ENCODE measurements around the gene PACRG. TPM values are rescaled to one million over a fixed set of nuclear protein-coding genes. Genes with fewer than 3 reads are reported as not detected.

PACRG gene
- total RNA-seq, 1 donor from 2014 or later, result under 0.01 TPM

DNA sequence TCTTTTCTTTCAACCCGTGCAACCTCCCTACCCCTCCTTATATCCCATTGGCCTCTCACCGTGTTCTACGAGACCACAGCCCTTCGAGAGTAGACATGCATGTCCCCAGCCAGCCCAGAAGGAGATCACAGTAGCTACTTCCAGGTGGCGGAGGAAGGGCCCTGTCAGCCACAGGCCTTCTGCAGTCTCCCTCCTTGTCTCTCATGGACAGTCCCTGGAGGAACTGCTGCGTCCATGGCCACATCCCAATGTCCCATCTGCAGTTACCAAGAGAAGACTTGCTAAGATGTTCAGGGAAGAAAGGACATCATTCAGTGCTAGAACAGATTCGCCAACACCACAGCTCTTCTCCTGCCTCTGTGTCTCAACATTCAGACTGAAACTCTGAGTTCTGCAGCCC, 625.2 kb downstream of the PACRG start:
- DNase-seq (ENCODE audit: low read depth) (no peak), FAIRE-seq (no peak)
- TF ChIP-seq, protein P1, sequence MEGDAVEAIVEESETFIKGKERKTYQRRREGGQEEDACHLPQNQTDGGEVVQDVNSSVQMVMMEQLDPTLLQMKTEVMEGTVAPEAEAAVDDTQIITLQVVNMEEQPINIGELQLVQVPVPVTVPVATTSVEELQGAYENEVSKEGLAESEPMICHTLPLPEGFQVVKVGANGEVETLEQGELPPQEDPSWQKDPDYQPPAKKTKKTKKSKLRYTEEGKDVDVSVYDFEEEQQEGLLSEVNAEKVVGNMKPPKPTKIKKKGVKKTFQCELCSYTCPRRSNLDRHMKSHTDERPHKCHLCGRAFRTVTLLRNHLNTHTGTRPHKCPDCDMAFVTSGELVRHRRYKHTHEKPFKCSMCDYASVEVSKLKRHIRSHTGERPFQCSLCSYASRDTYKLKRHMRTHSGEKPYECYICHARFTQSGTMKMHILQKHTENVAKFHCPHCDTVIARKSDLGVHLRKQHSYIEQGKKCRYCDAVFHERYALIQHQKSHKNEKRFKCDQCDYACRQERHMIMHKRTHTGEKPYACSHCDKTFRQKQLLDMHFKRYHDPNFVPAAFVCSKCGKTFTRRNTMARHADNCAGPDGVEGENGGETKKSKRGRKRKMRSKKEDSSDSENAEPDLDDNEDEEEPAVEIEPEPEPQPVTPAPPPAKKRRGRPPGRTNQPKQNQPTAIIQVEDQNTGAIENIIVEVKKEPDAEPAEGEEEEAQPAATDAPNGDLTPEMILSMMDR (IDR thresholded peaks at IDR 0.05; ENCODE audit: insufficient read depth, low read length, severe bottlenecking), result no peak
- Histone ChIP-seq H3K27me3 (ENCODE audit: control insufficient read depth, insufficient read depth, low read length) (no peaks in the 10 kb centered on the region), H3K36me3 (ENCODE audit: control insufficient read depth, insufficient read depth, low read length) (no peaks in the 10 kb centered on the region), H3K4me3 (ENCODE audit: low read depth, low read length) (no peak overlapping the region)

DNA sequence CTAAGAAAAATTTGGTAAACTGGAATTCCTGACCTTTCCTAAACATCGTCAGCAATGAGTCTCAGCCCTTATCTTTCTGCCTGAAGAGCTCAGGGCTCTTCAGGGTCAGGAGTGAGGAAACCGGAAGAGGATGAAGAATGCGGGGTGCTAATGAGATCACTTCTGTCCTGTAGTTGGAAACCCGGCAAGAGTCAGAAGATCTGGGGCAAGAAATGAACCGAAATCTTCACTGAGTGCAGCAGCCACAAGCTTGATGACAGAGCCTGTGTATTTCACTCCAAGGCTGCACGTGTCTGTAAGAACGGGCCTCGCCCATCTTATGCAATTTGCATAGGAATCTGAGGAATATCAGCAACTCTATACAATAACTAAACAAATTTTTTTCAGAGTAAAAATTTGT, 626.3 kb downstream of the PACRG start:
- FAIRE-seq, result no peak
- TF ChIP-seq, protein P1 (IDR thresholded peaks at IDR 0.05; ENCODE audit: insufficient read depth, low read length, severe bottlenecking), result no peak
- H3K4me3 ChIP-seq (ENCODE audit: low read depth, low read length), result no peak overlapping the region
- no peaks in the 10 kb centered on the region for H3K36me3 ChIP-seq (ENCODE audit: control insufficient read depth, insufficient read depth, low read length)
- DNase-seq (ENCODE audit: low read depth), result peak; percentile 49
- H3K27me3 ChIP-seq (ENCODE audit: control insufficient read depth, insufficient read depth, low read length), result no peaks in the 10 kb centered on the region

DNA sequence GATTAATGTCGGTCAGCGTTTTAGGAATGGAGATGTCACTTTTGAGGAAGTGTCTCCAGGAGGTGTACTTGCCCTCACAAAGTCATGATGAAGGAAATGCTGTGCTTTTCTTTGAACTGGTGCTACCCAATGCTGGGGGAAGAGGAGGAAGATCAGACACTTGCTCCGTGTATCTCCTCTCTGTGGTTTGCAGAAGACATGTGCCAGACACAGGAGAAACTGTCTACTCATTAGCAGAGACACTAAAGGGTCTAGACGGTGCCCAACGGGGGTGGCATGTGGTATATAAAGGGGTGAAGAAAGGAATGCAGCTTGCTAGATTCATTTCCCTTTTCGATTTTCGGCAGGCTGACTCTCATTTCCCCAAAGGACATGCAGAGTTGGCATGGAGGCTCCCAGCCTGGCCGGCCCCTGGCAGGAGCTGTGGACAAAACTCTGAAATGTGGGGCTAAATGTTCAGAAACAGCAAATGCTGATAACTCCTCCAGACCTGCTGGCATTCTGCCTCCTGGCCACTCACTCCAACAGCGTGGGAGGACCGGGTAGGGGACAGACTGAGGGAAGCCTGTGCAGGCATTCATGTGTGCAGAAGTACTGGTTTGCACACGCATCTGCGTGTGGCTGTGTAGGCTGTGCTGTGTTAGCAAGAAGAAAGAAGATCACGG, 627.1 kb downstream of the PACRG start:
- Histone ChIP-seq H3K4me3 (ENCODE audit: low read depth, low read length) (no peak overlapping the region), H3K27me3 (ENCODE audit: control insufficient read depth, insufficient read depth, low read length) (no peaks in the 10 kb centered on the region), H3K36me3 (ENCODE audit: control insufficient read depth, insufficient read depth, low read length) (no peaks in the 10 kb centered on the region)
- FAIRE-seq (no peak), DNase-seq (ENCODE audit: low read depth) (no peak)
- TF ChIP-seq, protein P1 (IDR thresholded peaks at IDR 0.05; ENCODE audit: insufficient read depth, low read length, severe bottlenecking), result no peak

DNA sequence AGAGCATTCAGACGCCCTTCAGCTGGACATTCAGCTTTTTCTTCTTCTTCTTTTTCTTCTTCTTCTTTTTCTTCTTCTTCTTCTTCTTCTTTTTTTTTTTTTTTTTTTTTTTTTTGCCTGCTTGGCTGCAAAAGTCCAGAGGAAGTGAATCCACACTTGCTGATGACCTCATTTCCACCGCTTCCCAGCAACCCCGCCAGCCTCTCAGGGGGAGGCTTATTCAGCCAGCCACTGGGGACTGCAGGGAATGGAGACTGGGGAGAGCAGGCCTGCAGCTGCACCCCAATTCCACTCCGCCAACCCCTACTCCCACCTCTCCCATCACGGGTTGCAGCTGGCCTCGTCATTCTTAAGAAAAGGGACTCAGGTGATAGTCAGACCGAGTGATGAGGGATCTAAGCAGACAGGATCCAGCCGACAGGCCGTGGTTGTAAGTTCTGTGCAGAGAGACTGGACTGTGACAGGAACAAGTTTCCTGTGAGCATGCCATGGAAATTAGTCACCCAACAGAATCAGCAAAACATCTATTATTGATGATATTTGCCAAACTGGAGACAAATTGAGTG, 627.7 kb downstream of the PACRG start:
- TF ChIP-seq, protein P1 (IDR thresholded peaks at IDR 0.05; ENCODE audit: insufficient read depth, low read length, severe bottlenecking), result no peak
- no peak overlapping the region for H3K4me3 ChIP-seq (ENCODE audit: low read depth, low read length)
- FAIRE-seq, result no peak

DNA sequence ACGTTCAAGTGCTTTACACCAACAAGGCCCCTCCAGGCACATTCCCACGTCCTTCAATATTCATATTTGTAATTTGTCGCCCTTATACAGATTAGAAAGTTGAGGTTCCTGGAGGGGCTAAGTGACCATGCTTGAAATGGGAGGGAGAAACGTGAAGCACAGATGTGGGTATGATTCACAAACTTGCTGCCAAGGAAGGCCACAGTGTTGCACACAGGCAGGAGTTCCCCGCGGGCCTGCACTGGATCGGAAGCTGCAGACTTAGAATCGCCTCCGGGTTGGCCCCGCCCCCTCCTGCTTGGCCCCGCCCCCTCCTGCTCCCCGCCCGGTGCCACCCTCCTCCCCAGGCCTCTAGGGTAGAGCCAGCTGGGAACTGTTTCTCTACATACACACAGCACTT, 628.5 kb downstream of the PACRG start:
- Histone ChIP-seq H3K36me3 (ENCODE audit: control insufficient read depth, insufficient read depth, low read length) (no peaks in the 10 kb centered on the region), H3K27me3 (ENCODE audit: control insufficient read depth, insufficient read depth, low read length) (no peaks in the 10 kb centered on the region), H3K4me3 (ENCODE audit: low read depth, low read length) (no peak overlapping the region)
- DNase-seq (ENCODE audit: low read depth) (no peak), FAIRE-seq (no peak)
- TF ChIP-seq, protein P1 (IDR thresholded peaks at IDR 0.05; ENCODE audit: insufficient read depth, low read length, severe bottlenecking), result no peak

More for the DNA sequence above, 627.7 kb downstream of the PACRG start:
- peak; percentile 47 for DNase-seq (ENCODE audit: low read depth)
- no peaks in the 10 kb centered on the region for H3K36me3 ChIP-seq (ENCODE audit: control insufficient read depth, insufficient read depth, low read length)
- H3K27me3 ChIP-seq (ENCODE audit: control insufficient read depth, insufficient read depth, low read length), result no peaks in the 10 kb centered on the region
